H1 (cell line): ENCODE measurements around the gene ATAD3A. TPM values are rescaled to one million over a fixed set of nuclear protein-coding genes. Genes with fewer than 3 reads are reported as not detected.

Experiments
- CTCF ChIA-PET: fragments of 300-600 bp; sonication (Branson Sonifier 250); formaldehyde crosslinking; loops from one replicate; lab custom pipeline; 2021; ENCODE audit not compliant: partially characterized antibody; lab: Charles Lee
- POLR2A ChIA-PET: fragments of 300-600 bp; sonication (Branson Sonifier 250); formaldehyde crosslinking; loops from one replicate; lab custom pipeline; 2021; ENCODE audit warnings: inconsistent platforms; ENCODE audit not compliant: partially characterized antibody; lab: Charles Lee
- DNase-seq, 2 experiments: peaks; one replicate each; pipeline versions ENCODE4 v3.0.0 to v3.0.0-alpha.2; 2010 to 2022; ENCODE audit warnings: low spot score in 2 of 2, low read depth in 1 of 2, mixed read lengths in 1 of 2
- FAIRE-seq: peaks from 2 replicates; lab custom pipeline; 2011; peaks lifted over from hg19 to GRCh38; lab: Jason Lieb, UNC
- H2AFZ ChIP-seq: 2 replicates; pipeline ENCODE4 v1.8.1; 2012; ENCODE audit warnings: low read length, inconsistent platforms
- H2AK5ac ChIP-seq: 2 replicates; pipeline ENCODE4 v1.6.1; 2013; ENCODE audit warnings: low read depth, low read length
- H2BK120ac ChIP-seq: replicated peaks from 2 replicates; pipeline ENCODE3; 2013; ENCODE audit warnings: low read depth, low read length, inconsistent platforms
- H2BK12ac ChIP-seq: 2 replicates; pipeline ENCODE4 v1.6.1; 2013; ENCODE audit warnings: low read depth, low read length
- H2BK15ac ChIP-seq: 2 replicates; pipeline ENCODE4 v1.6.1; 2013; ENCODE audit warnings: low read length
- H2BK20ac ChIP-seq: 2 replicates; pipeline ENCODE4 v1.6.1; 2013; ENCODE audit warnings: low read length
- H2BK5ac ChIP-seq: 2 replicates; pipeline ENCODE4 v1.6.1; 2013; ENCODE audit warnings: low read depth, low read length
- H3K14ac ChIP-seq: 2 replicates; pipeline ENCODE4 v1.6.1; 2013; ENCODE audit warnings: inconsistent platforms; ENCODE audit not compliant: insufficient read length
- H3K18ac ChIP-seq: 2 replicates; pipeline ENCODE4 v1.6.1; 2013; ENCODE audit warnings: low read length; ENCODE audit errors: extremely low read depth
- H3K23ac ChIP-seq: 2 replicates; pipeline ENCODE4 v1.6.1; 2013; ENCODE audit warnings: inconsistent platforms; ENCODE audit not compliant: insufficient read length
- H3K23me2 ChIP-seq: 2 replicates; pipeline ENCODE4 v1.6.1; 2013; ENCODE audit warnings: low read depth, low read length
- H3K27ac ChIP-seq: 2 replicates; pipeline ENCODE4 v1.6.1; 2011; ENCODE audit warnings: low read depth, low read length, inconsistent platforms
- H3K27me3 ChIP-seq, 4 experiments: replicated peaks in 1 of 4; 1 replicate in 1 of 4; 2 replicates in 3 of 4; pipeline versions ENCODE4 v1.6.1 to v1.8.1; 2011 to 2013; ENCODE audit warnings: low read length in 3 of 4, mild to moderate bottlenecking in 3 of 4, inconsistent platforms in 2 of 4, mixed read lengths in 2 of 4, moderate library complexity in 1 of 4; ENCODE audit not compliant: control insufficient read depth in 3 of 4, insufficient read depth in 3 of 4; ENCODE audit errors: extremely low read depth in 1 of 4
- H3K36me3 ChIP-seq, 4 experiments: 2 replicates each; pipeline versions ENCODE4 v1.6.1 to v1.8.1; 2011 to 2013; ENCODE audit warnings: mild to moderate bottlenecking in 4 of 4, low read length in 3 of 4, moderate library complexity in 2 of 4, control low read depth in 1 of 4, inconsistent platforms in 1 of 4; ENCODE audit not compliant: insufficient read depth in 4 of 4, control insufficient read depth in 2 of 4
- H3K4ac ChIP-seq: replicated peaks from 2 replicates; pipeline ENCODE3; 2013; ENCODE audit warnings: low read length, low read depth, mixed read lengths, inconsistent platforms; ENCODE audit not compliant: insufficient read length
- H3K4me1 ChIP-seq, 4 experiments: replicated peaks in 1 of 4; 1 replicate in 1 of 4; 2 replicates in 3 of 4; pipeline versions ENCODE4 v1.6.1 to v1.8.1; 2011 to 2013; ENCODE audit warnings: low read length in 3 of 4, inconsistent platforms in 2 of 4, mixed read lengths in 1 of 4; ENCODE audit not compliant: insufficient read depth in 4 of 4, control insufficient read depth in 3 of 4
- H3K4me2 ChIP-seq, 2 experiments: 2 replicates each; pipeline versions ENCODE4 v1.6.1 to v1.8.1; 2011 to 2013; ENCODE audit warnings: low read depth in 2 of 2, low read length in 2 of 2, control low read depth in 1 of 2, inconsistent platforms in 1 of 2, mild to moderate bottlenecking in 1 of 2; ENCODE audit not compliant: insufficient read depth in 1 of 2
- H3K4me3 ChIP-seq, 4 experiments: fragments of 200-600, 300-600 bp in 1 of 4; sonication (generic), shearing (Covaris generic), sonication (Bioruptor Twin) in 1 of 4; 2 replicates each; pipeline versions ENCODE4 v1.5.1 to v1.8.1; 2011 to 2016; ENCODE audit warnings: low read length in 4 of 4, low read depth in 3 of 4, control low read depth in 2 of 4, inconsistent platforms in 2 of 4, mild to moderate bottlenecking in 2 of 4, mixed read lengths in 1 of 4, moderate library complexity in 1 of 4; ENCODE audit not compliant: insufficient read depth in 2 of 4; ENCODE audit errors: extremely low read depth in 1 of 4
- H3K56ac ChIP-seq: replicated peaks from 2 replicates; pipeline ENCODE3; 2013; ENCODE audit warnings: low read depth, mild to moderate bottlenecking, mixed read lengths, low read length, inconsistent platforms; ENCODE audit not compliant: insufficient read length
- H3K79me1 ChIP-seq: 2 replicates; pipeline ENCODE4 v1.6.1; 2013; ENCODE audit warnings: low read depth, low read length, control low read depth
- H3K79me2 ChIP-seq, 2 experiments: 2 replicates each; pipeline versions ENCODE4 v1.6.1 to v1.8.1; 2012 to 2013; ENCODE audit warnings: low read length in 2 of 2, mild to moderate bottlenecking in 2 of 2, inconsistent platforms in 1 of 2; ENCODE audit not compliant: insufficient read depth in 2 of 2, control insufficient read depth in 1 of 2
- H3K9ac ChIP-seq, 4 experiments: replicated peaks in 1 of 4; 1 replicate in 1 of 4; 2 replicates in 3 of 4; pipeline versions ENCODE4 v1.6.1 to v1.8.1; 2011 to 2013; ENCODE audit warnings: low read depth in 3 of 4, low read length in 3 of 4, control low read depth in 2 of 4, mild to moderate bottlenecking in 2 of 4, moderate library complexity in 2 of 4, inconsistent platforms in 1 of 4; ENCODE audit errors: extremely low read depth in 1 of 4
- H3K9me3 ChIP-seq, 2 experiments: 2 replicates each; pipeline versions ENCODE4 v1.6.1 to v1.8.1; 2012 to 2013; ENCODE audit warnings: mild to moderate bottlenecking in 2 of 2, moderate library complexity in 2 of 2, control low read depth in 1 of 2, inconsistent platforms in 1 of 2, low read depth in 1 of 2, low read length in 1 of 2, mixed read lengths in 1 of 2; ENCODE audit not compliant: insufficient read depth in 2 of 2
- H4K20me1 ChIP-seq, 2 experiments: replicated peaks in 1 of 2; 2 replicates each; pipeline versions ENCODE3 to v1.8.1; 2011 to 2013; ENCODE audit warnings: inconsistent platforms in 2 of 2, low read length in 2 of 2, mild to moderate bottlenecking in 1 of 2; ENCODE audit not compliant: insufficient read depth in 2 of 2, control insufficient read depth in 1 of 2
- H4K5ac ChIP-seq: 2 replicates; pipeline ENCODE4 v1.6.1; 2013; ENCODE audit warnings: low read length, low read depth, mixed read lengths, inconsistent platforms; ENCODE audit not compliant: insufficient read length
- H4K8ac ChIP-seq: 2 replicates; pipeline ENCODE4 v1.8.0; 2013; ENCODE audit warnings: mild to moderate bottlenecking, moderate library complexity, low read length, inconsistent platforms; ENCODE audit not compliant: insufficient read depth; ENCODE audit errors: extremely low read depth
- H4K91ac ChIP-seq: replicated peaks from 2 replicates; pipeline ENCODE3; 2013; ENCODE audit warnings: low read length, mixed read lengths, inconsistent platforms; ENCODE audit not compliant: insufficient read length
- BRCA1 ChIP-seq: IDR thresholded peaks from 2 replicates; pipeline ENCODE4 v1.6.1; 2012; ENCODE audit warnings: low read depth, low read length, improper control_type of control experiment
- CBX8 ChIP-seq: fragments of 300-800, 300-1000 bp; sonication (generic); IDR thresholded peaks from 2 replicates; pipeline ENCODE4 v1.7.1; 2016; ENCODE audit warnings: low read depth, low read length, borderline replicate concordance
- CHD1 ChIP-seq: IDR thresholded peaks from 2 replicates; pipeline ENCODE4 v1.6.1; 2012; ENCODE audit warnings: low read depth, low read length, improper control_type of control experiment
- HDAC2 ChIP-seq, 2 experiments: fragments of 300-600 bp in 1 of 2; sonication (generic) in 1 of 2; IDR thresholded peaks; 2 replicates each; pipeline ENCODE4 v1.6.1; 2011 to 2012; ENCODE audit warnings: low read depth in 2 of 2, low read length in 2 of 2, mild to moderate bottlenecking in 2 of 2, moderate library complexity in 2 of 2, borderline replicate concordance in 1 of 2, inconsistent platforms in 1 of 2
- JUN ChIP-seq: IDR thresholded peaks from 2 replicates; pipeline ENCODE4 v1.6.1; 2011; ENCODE audit warnings: low read depth, mild to moderate bottlenecking, improper control_type of control experiment, low read length
- MAFK ChIP-seq: IDR thresholded peaks from 2 replicates; pipeline ENCODE4 v1.6.1; 2012; ENCODE audit warnings: low read depth, mild to moderate bottlenecking, improper control_type of control experiment, low read length
- PHF8 ChIP-seq: fragments of 200-600 bp; sonication (generic); conservative IDR thresholded peaks from 2 replicates; pipeline ENCODE4 v1.7.1; 2012; ENCODE audit warnings: low read depth, mild to moderate bottlenecking, inconsistent platforms, low read length, moderate library complexity
- RAD21 ChIP-seq, 2 experiments: IDR thresholded peaks in 1 of 2; conservative IDR thresholded peaks in 1 of 2; 2 replicates each; pipeline ENCODE4 v1.6.1; 2011; ENCODE audit warnings: low read depth in 2 of 2, low read length in 2 of 2, improper control_type of control experiment in 1 of 2, inconsistent platforms in 1 of 2, mild to moderate bottlenecking in 1 of 2, moderate library complexity in 1 of 2
- RNF2 ChIP-seq: fragments of 200-900, 300-1000 bp; sonication (generic); IDR thresholded peaks from 2 replicates; pipeline ENCODE4 v1.7.1; 2016; ENCODE audit warnings: borderline replicate concordance, low read depth, mild to moderate bottlenecking, antibody characterized with exemption, low read length; ENCODE audit not compliant: poor library complexity, severe bottlenecking; ENCODE audit errors: missing control alignments
- SIRT6 ChIP-seq: IDR thresholded peaks from one replicate; pipeline ENCODE4 v1.7.1; 2012; ENCODE audit warnings: low read length, inconsistent platforms
- TAF1 ChIP-seq: IDR thresholded peaks from 2 replicates; pipeline ENCODE4 v1.6.1; 2011; ENCODE audit warnings: mild to moderate bottlenecking, low read depth, low read length
- WGBS, 2 experiments: shearing (Covaris generic) in 1 of 2; methylation state at CpG; one replicate each; pipeline versions ENCODE4 v1.1.6 to v1.1.7; 2013 to 2015; ENCODE audit warnings: low lambda C conversion rate in 2 of 2, mixed read lengths in 2 of 2, inconsistent platforms in 1 of 2, low coverage in 1 of 2, missing lambda C conversion rate in 1 of 2; ENCODE audit not compliant: insufficient replicate concordance in 2 of 2, insufficient coverage in 1 of 2, insufficient read length in 1 of 2; ENCODE audit errors: extremely low coverage in 1 of 2, missing lambda C conversion rate in 1 of 2; 5-methylcytosine and 5-hydroxymethylcytosine counted together
- polyA plus RNA-seq, 7 experiments: library from polyadenylated mRNA; depleted of rRNA in 3 of 7; stranded (reverse) in 5 of 7; unstranded in 2 of 7; fragments of >200 nt in 5 of 7; fragments of 200-250 nt in 2 of 7; gene quantifications; 1 replicate in 5 of 7; 2 replicates in 1 of 7; 4 replicates in 1 of 7; pipeline versions ENCODE4 v1.2.1 to v1.2.3, GENCODE V29; 2011 to 2013; ENCODE audit warnings: missing spikeins in 2 of 7, mixed read lengths in 2 of 7
- total RNA-seq: library from RNA; stranded (reverse); fragmentation: NEBNext Ultra II Directional; extraction: Animal tissue kit (Norgen Biotek cat#: 25700); gene quantifications from 2 replicates; pipeline ENCODE4 v1.2.1, GENCODE V29; 2021

The ATAD3A gene
- total and polyA plus RNA-seq, 2 of the 8 experiments (the other 6 are each of a cell fraction or from before 2014, with no cell fraction given) = 28.3 to 64.7 TPM

- no peak overlapping the region for H2AFZ ChIP-seq
- no peak overlapping the region for H3K56ac ChIP-seq
- no peak overlapping the region for H3K4ac ChIP-seq
- no peak overlapping the region for H3K14ac ChIP-seq
- no peak overlapping the region; the same call in 1 of the 2 replicates for H3K18ac ChIP-seq
- peak overlapping the region; percentile 29 to 39; a peak in 2 of 4 replicates for H3K4me2 ChIP-seq
- H3K9ac ChIP-seq = peak overlapping the region in 3 of 4 experiments; percentile 14 to 39 (median 23); a peak in 2 of 7 replicates
- no peak overlapping the region for H4K5ac ChIP-seq
- no peak overlapping the region for H4K91ac ChIP-seq
- peaks cover 2% of the 10 kb centered on the region; the same call in 1 of the 2 replicates for H3K23me2 ChIP-seq
- peaks cover 7% of the 10 kb centered on the region for H3K79me1 ChIP-seq
- no peak overlapping the region for H3K4me3 ChIP-seq
- H2AK5ac ChIP-seq = no peak overlapping the region
- H2BK12ac ChIP-seq = no peak overlapping the region; the same call in 1 of the 2 replicates
- peaks cover 54 to 93% of the 10 kb centered on the region in 2 experiments for H3K79me2 ChIP-seq
- H4K20me1 ChIP-seq = peaks cover 32 to 40% of the 10 kb centered on the region in 2 experiments
- H3K27me3 ChIP-seq = no peaks in the 10 kb centered on the region
- FAIRE-seq (no peak), DNase-seq (no peak)
- H3K36me3 ChIP-seq = peaks cover 10 to 50% (median 21%) of the 10 kb centered on the region in 4 experiments
- no peak overlapping the region for H2BK120ac ChIP-seq
- no peak overlapping the region; the same call in 1 of the 2 replicates for H3K27ac ChIP-seq
- no peaks in the 10 kb centered on the region for H3K9me3 ChIP-seq
- ChIA-PET CTCF (interaction anchor here (1.0 to 1.3 kb wide), 2 partner anchors 16 to 21 kb away, joined by 3 read pairs; no protein-coding TSS in a partner anchor), POLR2A (interaction anchor here (1.3 to 21.2 kb wide), 5 partner anchors 10 to 29 kb away, joined by 3 to 367 read pairs (median 4); no protein-coding TSS in a partner anchor)
- no peak overlapping the region for H4K8ac ChIP-seq
- H2BK5ac ChIP-seq = no peak overlapping the region; the same call in 1 of the 2 replicates
- H2BK20ac ChIP-seq = no peak overlapping the region
- H3K4me1 ChIP-seq = peaks cover 0 to 6% (median 2%) of the 10 kb centered on the region in 4 experiments; a peak in 2 of 7 replicates
- H2BK15ac ChIP-seq = no peak overlapping the region
- H3K23ac ChIP-seq = no peak overlapping the region
- 71% methylated on average over 8 of the region's 10 CpGs; no CpG with 5 or more reads in 1 of the 2 experiments for WGBS, 2 experiments
- TF ChIP-seq CHD1 (no peak), TAF1 (no peak), JUN (no peak), PHF8 (no peak), HDAC2 (IDR thresholded peaks at IDR 0.05; ENCODE audit: borderline replicate concordance in 1 of 2, low read depth in 2 of 2, low read length in 2 of 2) (no peak), BRCA1 (no peak), CBX8 (no peak), SIRT6 (no peak), MAFK (no peak), RAD21 (IDR thresholded peaks at IDR 0.05 in 1 of 2, conservative IDR thresholded peaks at IDR 0.05 in 1 of 2; ENCODE audit: low read depth in 2 of 2, low read length in 2 of 2) (no peak), RNF2 (no peak)
Observed at GRCh38 chr1:1567891-1568291, 55.9 kb downstream of the ATAD3A start.
